ENCODE data around the gene TMEM132C.

The TMEM132C gene

GRCh38 chr12:128607641-128608040 lies 340.7 kb downstream of the TMEM132C start:
- ChIA-PET CTCF (no interaction called here), POLR2A (no interaction called here)
- no peak for DNase-seq (ENCODE audit: low read depth, low spot score)
- H3K4me3 ChIP-seq (ENCODE audit: low read depth, low read length), result no peak overlapping the region
- no peak for TF ChIP-seq CTCF (IDR thresholded peaks at IDR 0.05; ENCODE audit: insufficient read depth, low read length, missing control alignments)

- no peak for TF ChIP-seq CTCF (IDR thresholded peaks at IDR 0.05; ENCODE audit: insufficient read depth, low read length, missing control alignments)
- no peak for DNase-seq (ENCODE audit: low read depth, low spot score)
- no peak overlapping the region for H3K4me3 ChIP-seq (ENCODE audit: low read depth, low read length)
- POLR2A ChIA-PET, result no interaction called here
- CTCF ChIA-PET, result no interaction called here
Measured at GRCh38 chr12:128609861-128610260, 342.9 kb downstream of the TMEM132C start.

GRCh38 chr12:128611736-128612135 lies 344.8 kb downstream of the TMEM132C start:
- ChIA-PET POLR2A (no interaction called here), CTCF (no interaction called here)
- no peak overlapping the region for H3K4me3 ChIP-seq (ENCODE audit: low read depth, low read length)
- TF ChIP-seq CTCF (IDR thresholded peaks at IDR 0.05; ENCODE audit: insufficient read depth, low read length, missing control alignments), result no peak
- no peak for DNase-seq (ENCODE audit: low read depth, low spot score)

- DNase-seq (ENCODE audit: low read depth, low spot score), result no peak
- ChIA-PET CTCF (no interaction called here), POLR2A (no interaction called here)
- no peak for TF ChIP-seq CTCF (IDR thresholded peaks at IDR 0.05; ENCODE audit: insufficient read depth, low read length, missing control alignments)
- no peak overlapping the region for H3K4me3 ChIP-seq (ENCODE audit: low read depth, low read length)
Measured at GRCh38 chr12:128612150-128612850, 345.3 kb downstream of the TMEM132C start.

- TF ChIP-seq CTCF (IDR thresholded peaks at IDR 0.05; ENCODE audit: insufficient read depth, low read length, missing control alignments), result no peak
- ChIA-PET CTCF (no interaction called here), POLR2A (no interaction called here)
- H3K4me3 ChIP-seq (ENCODE audit: low read depth, low read length), result no peak overlapping the region
- DNase-seq (ENCODE audit: low read depth, low spot score), result no peak
Measured at GRCh38 chr12:128613837-128614590, 347.0 kb downstream of the TMEM132C start.

GRCh38 chr12:128617304-128617833 lies 350.4 kb downstream of the TMEM132C start:
- ChIA-PET CTCF (no interaction called here), POLR2A (no interaction called here)
- no peak overlapping the region for H3K4me3 ChIP-seq (ENCODE audit: low read depth, low read length)
- no peak for DNase-seq (ENCODE audit: low read depth, low spot score)
- TF ChIP-seq CTCF (IDR thresholded peaks at IDR 0.05; ENCODE audit: insufficient read depth, low read length, missing control alignments), result no peak
